Mesenchymal stem cell (in vitro differentiated cells and primary cell): ENCODE measurements around the gene PAF1.
A peak's percentile ranks its signal among the peaks of the same experiment; 100 is the strongest.

Experiments
- DNase-seq: peaks from one replicate; pipeline ENCODE4 v3.0.0-alpha.2; 2013
- H2AFZ ChIP-seq: one replicate; pipeline ENCODE4 v1.6.1; 2013; ENCODE audit warnings: low read depth, mild to moderate bottlenecking, control low read depth, inconsistent platforms, low read length, moderate library complexity
- H2AK5ac ChIP-seq: 2 replicates; pipeline ENCODE4 v1.6.1; 2013; ENCODE audit warnings: low read length, moderate library complexity, mild to moderate bottlenecking, inconsistent platforms; ENCODE audit not compliant: severe bottlenecking
- H2BK120ac ChIP-seq: one replicate; pipeline ENCODE4 v1.6.1; 2013; ENCODE audit warnings: low read depth, mild to moderate bottlenecking, inconsistent platforms, low read length, moderate library complexity
- H2BK12ac ChIP-seq, 2 experiments: one replicate each; pipeline ENCODE4 v1.6.1; 2013; ENCODE audit warnings: inconsistent platforms in 2 of 2, low read length in 2 of 2, mild to moderate bottlenecking in 2 of 2, moderate library complexity in 2 of 2, control low read depth in 1 of 2
- H2BK15ac ChIP-seq: one replicate; pipeline ENCODE4 v1.6.1; 2013; ENCODE audit warnings: mild to moderate bottlenecking, low read depth, inconsistent platforms; ENCODE audit not compliant: poor library complexity, severe bottlenecking
- H2BK5ac ChIP-seq: 2 replicates; pipeline ENCODE4 v1.6.1; 2013; ENCODE audit warnings: low read depth, mild to moderate bottlenecking, low read length, control low read depth, inconsistent platforms; ENCODE audit not compliant: poor library complexity, severe bottlenecking
- H3K14ac ChIP-seq, 2 experiments: one replicate each; pipeline ENCODE4 v1.6.1; 2013; ENCODE audit warnings: inconsistent platforms in 2 of 2, low read length in 2 of 2, control low read depth in 1 of 2, mild to moderate bottlenecking in 1 of 2, moderate library complexity in 1 of 2
- H3K18ac ChIP-seq, 2 experiments: one replicate each; pipeline ENCODE4 v1.6.1; 2013; ENCODE audit warnings: inconsistent platforms in 2 of 2, low read length in 2 of 2, control low read depth in 1 of 2, low read depth in 1 of 2, mild to moderate bottlenecking in 1 of 2
- H3K23ac ChIP-seq, 2 experiments: one replicate each; pipeline ENCODE4 v1.6.1; 2013; ENCODE audit warnings: inconsistent platforms in 2 of 2, low read length in 2 of 2, mild to moderate bottlenecking in 2 of 2, moderate library complexity in 2 of 2, control low read depth in 1 of 2
- H3K27ac ChIP-seq: 2 replicates; pipeline ENCODE4 v1.5.1; 2013; ENCODE audit warnings: mild to moderate bottlenecking, moderate library complexity, low read length, control low read depth, inconsistent platforms; ENCODE audit not compliant: poor library complexity, severe bottlenecking
- H3K27me3 ChIP-seq, 2 experiments: 2 replicates each; pipeline versions ENCODE4 v1.6.1 to v1.7.0; 2013; ENCODE audit warnings: low read length in 2 of 2, mild to moderate bottlenecking in 2 of 2, moderate library complexity in 2 of 2, control low read depth in 1 of 2, inconsistent platforms in 1 of 2; ENCODE audit not compliant: control insufficient read depth in 1 of 2, insufficient read depth in 1 of 2
- H3K36me3 ChIP-seq, 2 experiments: 2 replicates each; pipeline versions ENCODE4 v1.6.1 to v1.7.0; 2013; ENCODE audit warnings: low read length in 2 of 2, control low read depth in 1 of 2, inconsistent platforms in 1 of 2, low read depth in 1 of 2, mild to moderate bottlenecking in 1 of 2; ENCODE audit not compliant: insufficient read depth in 2 of 2, control insufficient read depth in 1 of 2
- H3K4ac ChIP-seq, 2 experiments: one replicate each; pipeline ENCODE4 v1.6.1; 2013; ENCODE audit warnings: inconsistent platforms in 2 of 2, low read length in 2 of 2, mild to moderate bottlenecking in 2 of 2, moderate library complexity in 2 of 2, control low read depth in 1 of 2, low read depth in 1 of 2
- H3K4me1 ChIP-seq: 2 replicates; pipeline ENCODE4 v1.6.1; 2013; ENCODE audit warnings: low read depth, low read length, control low read depth; ENCODE audit not compliant: control insufficient read depth, insufficient read depth
- H3K4me2 ChIP-seq: 2 replicates; pipeline ENCODE4 v1.6.1; 2013; ENCODE audit warnings: low read length, mild to moderate bottlenecking, inconsistent platforms; ENCODE audit not compliant: poor library complexity, severe bottlenecking
- H3K4me3 ChIP-seq, 2 experiments: 2 replicates each; pipeline versions ENCODE4 v1.5.1 to v1.7.0; 2013; ENCODE audit warnings: low read length in 2 of 2, mild to moderate bottlenecking in 2 of 2, control low read depth in 1 of 2, low read depth in 1 of 2; ENCODE audit not compliant: insufficient read depth in 1 of 2
- H3K79me1 ChIP-seq: replicated peaks from 2 replicates; pipeline ENCODE4 v1.6.1; 2013; ENCODE audit warnings: mild to moderate bottlenecking, control low read depth, low read length, inconsistent platforms; ENCODE audit not compliant: poor library complexity, severe bottlenecking
- H3K9ac ChIP-seq: 2 replicates; pipeline ENCODE4 v1.7.0; 2013; ENCODE audit warnings: mild to moderate bottlenecking, low read length, moderate library complexity
- H3K9me3 ChIP-seq: 2 replicates; pipeline ENCODE4 v1.7.0; 2013; ENCODE audit warnings: mild to moderate bottlenecking, low read length; ENCODE audit not compliant: control insufficient read depth
- H4K8ac ChIP-seq: one replicate; pipeline ENCODE4 v1.6.1; 2013; ENCODE audit warnings: inconsistent platforms, mild to moderate bottlenecking, low read length, moderate library complexity
- H4K91ac ChIP-seq: one replicate; pipeline ENCODE4 v1.6.1; 2013; ENCODE audit warnings: mild to moderate bottlenecking, low read length, inconsistent platforms
- WGBS: methylation state at CpG from one replicate; pipeline ENCODE4 v1.1.7; 2013; ENCODE audit warnings: mixed read lengths; 5-methylcytosine and 5-hydroxymethylcytosine counted together

PAF1 gene

GRCh38 chr19:39423258-39424086 is 32.6 kb upstream of the PAF1 start:
- H2BK12ac ChIP-seq: no peak overlapping the region
- no peak overlapping the region for H3K4me2 ChIP-seq
- H3K23ac ChIP-seq: no peak overlapping the region
- no peak overlapping the region for H3K27ac ChIP-seq
- H3K14ac ChIP-seq: no peak overlapping the region
- H3K27me3 ChIP-seq: no peaks in the 10 kb centered on the region
- H3K4ac ChIP-seq: no peak overlapping the region
- peak; percentile 21 for DNase-seq
- no peak overlapping the region for H3K9ac ChIP-seq
- WGBS: 97% methylated on average over 35 of the region's 35 CpGs
- no peak overlapping the region for H3K18ac ChIP-seq
- no peaks in the 10 kb centered on the region for H3K9me3 ChIP-seq
- no peak overlapping the region for H2AFZ ChIP-seq
- H2BK15ac ChIP-seq: no peak overlapping the region
- no peak overlapping the region for H4K91ac ChIP-seq
- H4K8ac ChIP-seq: no peak overlapping the region
- H2BK120ac ChIP-seq: no peak overlapping the region
- H3K36me3 ChIP-seq: peaks cover 38 to 74% of the 10 kb centered on the region in 2 experiments
- H2AK5ac ChIP-seq: no peak overlapping the region
- H3K79me1 ChIP-seq: peaks cover 35% of the 10 kb centered on the region
- H3K4me1 ChIP-seq: peaks cover 9% of the 10 kb centered on the region
- no peak overlapping the region for H3K4me3 ChIP-seq
- H2BK5ac ChIP-seq: no peak overlapping the region

- no peak overlapping the region for H2BK15ac ChIP-seq
- peaks cover 38 to 89% of the 10 kb centered on the region in 2 experiments for H3K36me3 ChIP-seq
- 96% methylated on average over 5 of the region's 5 CpGs for WGBS
- H2AFZ ChIP-seq: no peak overlapping the region
- H3K18ac ChIP-seq: no peak overlapping the region
- no peak overlapping the region for H2BK5ac ChIP-seq
- peaks cover 5% of the 10 kb centered on the region for H3K4me1 ChIP-seq
- no peak overlapping the region for H2BK12ac ChIP-seq
- no peak overlapping the region for H4K8ac ChIP-seq
- H4K91ac ChIP-seq: no peak overlapping the region
- no peak overlapping the region for H3K27ac ChIP-seq
- no peaks in the 10 kb centered on the region for H3K9me3 ChIP-seq
- no peak overlapping the region for H3K23ac ChIP-seq
- H3K27me3 ChIP-seq: no peaks in the 10 kb centered on the region
- H3K4me3 ChIP-seq: no peak overlapping the region
- no peak overlapping the region for H3K4ac ChIP-seq
- H3K79me1 ChIP-seq: peaks cover 38% of the 10 kb centered on the region
- H3K9ac ChIP-seq: no peak overlapping the region
- no peak overlapping the region for H2AK5ac ChIP-seq
- H2BK120ac ChIP-seq: no peak overlapping the region
- DNase-seq: peak; percentile 28
- no peak overlapping the region for H3K14ac ChIP-seq
- H3K4me2 ChIP-seq: no peak overlapping the region
These were observed 31.1 kb upstream of the PAF1 start for GRCh38 chr19:39422020-39422419.

- Histone ChIP-seq H3K4me2 (no peak overlapping the region), H2BK5ac (no peak overlapping the region), H3K79me1 (peaks cover 43% of the 10 kb centered on the region), H3K27ac (no peak overlapping the region), H2BK15ac (no peak overlapping the region), H3K18ac (no peak overlapping the region), H3K36me3 (peaks cover 38 to 96% of the 10 kb centered on the region in 2 experiments), H3K14ac (no peak overlapping the region), H2AK5ac (no peak overlapping the region), H4K8ac (no peak overlapping the region), H3K4me1 (peaks cover 16% of the 10 kb centered on the region), H3K27me3 (no peaks in the 10 kb centered on the region), H4K91ac (no peak overlapping the region), H3K23ac (no peak overlapping the region), H3K4me3 (no peak overlapping the region), H3K4ac (no peak overlapping the region), H3K9ac (no peak overlapping the region), H3K9me3 (no peaks in the 10 kb centered on the region), H2AFZ (no peak overlapping the region), H2BK12ac (no peak overlapping the region), H2BK120ac (no peak overlapping the region)
- 96% methylated on average over 9 of the region's 15 CpGs for WGBS
- DNase-seq: peak; percentile 18
These were observed 29.9 kb upstream of the PAF1 start for GRCh38 chr19:39420769-39421168.

GRCh38 chr19:39419003-39419402 is 28.1 kb upstream of the PAF1 start:
- Histone ChIP-seq H3K79me1 (peaks cover 32% of the 10 kb centered on the region), H4K8ac (no peak overlapping the region), H2BK5ac (no peak overlapping the region), H2AK5ac (no peak overlapping the region), H3K36me3 (peaks cover 31 to 87% of the 10 kb centered on the region in 2 experiments), H3K27ac (no peak overlapping the region), H3K4ac (no peak overlapping the region), H3K14ac (no peak overlapping the region), H3K9me3 (no peaks in the 10 kb centered on the region), H4K91ac (no peak overlapping the region), H3K9ac (no peak overlapping the region), H3K23ac (no peak overlapping the region), H2BK12ac (no peak overlapping the region), H2BK15ac (no peak overlapping the region), H3K4me2 (no peak overlapping the region), H2BK120ac (no peak overlapping the region), H3K4me1 (peaks cover 28% of the 10 kb centered on the region), H3K27me3 (no peaks in the 10 kb centered on the region), H3K4me3 (no peak overlapping the region), H2AFZ (no peak overlapping the region), H3K18ac (no peak overlapping the region)
- WGBS: 80% methylated on average over 7 of the region's 9 CpGs
- peak; percentile 21 for DNase-seq
